Loucy (cell line): ENCODE measurements around the gene CYP46A1.

Source experiments
- H2AFZ ChIP-seq: fragments of 200-600 bp; sonication (generic); 2 replicates; pipeline ENCODE4 v1.6.0; 2016; ENCODE audit warnings: antibody characterized with exemption, mild to moderate bottlenecking, low read length, moderate library complexity
- H3F3A ChIP-seq: fragments of 200-600 bp; 2 replicates; pipeline ENCODE4 v1.6.0; 2016; ENCODE audit warnings: antibody characterized with exemption, low read depth, mild to moderate bottlenecking
- H3K27me3 ChIP-seq: fragments of 200-600 bp; sonication (generic); 2 replicates; pipeline ENCODE4 v1.6.1; 2014; ENCODE audit warnings: low read length, mild to moderate bottlenecking; ENCODE audit not compliant: insufficient read depth, poor library complexity, severe bottlenecking
- H3K36me3 ChIP-seq: fragments of 200-600 bp; sonication (generic); 2 replicates; pipeline ENCODE4 v1.6.1; 2016; ENCODE audit warnings: low read length; ENCODE audit not compliant: insufficient read depth
- H3K4me1 ChIP-seq: fragments of 200-600 bp; sonication (generic); 2 replicates; pipeline ENCODE4 v1.5.1; 2014; ENCODE audit warnings: low read length, mild to moderate bottlenecking; ENCODE audit not compliant: insufficient read depth, poor library complexity, severe bottlenecking
- H3K4me2 ChIP-seq: fragments of 200-600 bp; sonication (generic); 2 replicates; pipeline ENCODE4 v1.6.0; 2014; ENCODE audit warnings: antibody characterized with exemption, low read length, low read depth, mild to moderate bottlenecking; ENCODE audit not compliant: poor library complexity, severe bottlenecking
- H3K4me3 ChIP-seq: fragments of 200-600 bp; sonication (generic); 2 replicates; pipeline ENCODE4 v1.5.1; 2014; ENCODE audit warnings: low read length, mild to moderate bottlenecking, mixed read lengths; ENCODE audit not compliant: poor library complexity, severe bottlenecking
- H3K79me2 ChIP-seq: fragments of 200-600 bp; sonication (generic); 2 replicates; pipeline ENCODE4 v1.6.1; 2014; ENCODE audit warnings: low read length; ENCODE audit not compliant: insufficient read depth
- H3K9ac ChIP-seq: fragments of 200-600 bp; sonication (generic); 2 replicates; pipeline ENCODE4 v1.6.0; 2014; ENCODE audit warnings: mild to moderate bottlenecking, low read depth, low read length, moderate library complexity; ENCODE audit not compliant: poor library complexity, severe bottlenecking
- H3K9me2 ChIP-seq: fragments of 200-600 bp; sonication (generic); replicated peaks from 2 replicates; pipeline ENCODE4 v1.6.1; 2016; ENCODE audit warnings: low read depth, low read length, mixed read lengths
- H3K9me3 ChIP-seq: fragments of 200-600 bp; sonication (generic); 2 replicates; pipeline ENCODE4 v1.6.1; 2014; ENCODE audit warnings: mild to moderate bottlenecking, antibody characterized with exemption, low read length, low read depth; ENCODE audit not compliant: insufficient read depth
- H4K20me1 ChIP-seq: fragments of 200-600 bp; sonication (generic); 2 replicates; pipeline ENCODE4 v1.6.0; 2014; ENCODE audit warnings: antibody characterized with exemption, low read length, mild to moderate bottlenecking; ENCODE audit not compliant: insufficient read depth, poor library complexity, severe bottlenecking
- EZH2phosphoT487 ChIP-seq: fragments of 200-600 bp; IDR thresholded peaks from 2 replicates; pipeline ENCODE4 v1.6.1; 2018; ENCODE audit warnings: antibody characterized with exemption, mild to moderate bottlenecking, moderate library complexity, borderline replicate concordance
- TF ChIP-seq, protein P1 (sequence below): fragments of 200-600 bp; sonication (generic); conservative IDR thresholded peaks from 2 replicates; pipeline ENCODE4 v1.5.1; 2014; ENCODE audit warnings: mild to moderate bottlenecking, antibody characterized with exemption, low read length

Gene CYP46A1

DNA sequence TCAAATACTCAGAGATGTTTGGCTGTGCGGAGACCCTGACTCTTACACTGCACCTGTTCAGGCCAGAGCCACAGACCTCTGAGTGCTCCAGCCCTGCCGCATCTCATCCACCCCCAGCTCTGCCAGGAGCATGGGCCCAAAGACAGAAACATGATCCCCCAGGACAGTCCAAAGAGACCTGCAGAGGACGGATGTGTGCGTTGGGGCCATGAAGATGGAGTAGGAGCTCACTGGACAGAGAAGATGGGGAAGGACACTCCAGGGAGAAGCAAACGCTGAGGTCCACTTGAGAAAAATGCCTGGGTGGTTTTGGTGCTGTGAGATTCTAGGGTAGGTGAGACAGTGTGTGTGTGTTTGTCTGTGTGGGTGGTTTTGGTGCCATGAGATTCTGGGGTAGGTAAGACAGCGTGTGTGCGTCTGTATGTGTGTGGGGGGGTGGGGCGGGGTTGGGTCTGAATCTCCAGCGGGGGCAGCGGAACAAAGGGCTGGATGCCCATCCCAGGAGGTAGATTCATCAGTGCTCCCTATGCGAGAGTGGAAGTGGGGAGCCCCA lies 40.0 kb upstream of the CYP46A1 start:
- H3K79me2 ChIP-seq: no peaks in the 10 kb centered on the region
- H3K36me3 ChIP-seq: no peaks in the 10 kb centered on the region
- H3F3A ChIP-seq: no peaks in the 10 kb centered on the region
- H2AFZ ChIP-seq: no peak overlapping the region
- H3K4me1 ChIP-seq: no peaks in the 10 kb centered on the region
- no peak overlapping the region for H3K9ac ChIP-seq
- no peak overlapping the region for H3K4me2 ChIP-seq
- H3K9me2 ChIP-seq: no peaks in the 10 kb centered on the region
- H3K27me3 ChIP-seq: no peaks in the 10 kb centered on the region
- H4K20me1 ChIP-seq: no peaks in the 10 kb centered on the region
- H3K4me3 ChIP-seq: no peak overlapping the region
- TF ChIP-seq, protein P1, sequence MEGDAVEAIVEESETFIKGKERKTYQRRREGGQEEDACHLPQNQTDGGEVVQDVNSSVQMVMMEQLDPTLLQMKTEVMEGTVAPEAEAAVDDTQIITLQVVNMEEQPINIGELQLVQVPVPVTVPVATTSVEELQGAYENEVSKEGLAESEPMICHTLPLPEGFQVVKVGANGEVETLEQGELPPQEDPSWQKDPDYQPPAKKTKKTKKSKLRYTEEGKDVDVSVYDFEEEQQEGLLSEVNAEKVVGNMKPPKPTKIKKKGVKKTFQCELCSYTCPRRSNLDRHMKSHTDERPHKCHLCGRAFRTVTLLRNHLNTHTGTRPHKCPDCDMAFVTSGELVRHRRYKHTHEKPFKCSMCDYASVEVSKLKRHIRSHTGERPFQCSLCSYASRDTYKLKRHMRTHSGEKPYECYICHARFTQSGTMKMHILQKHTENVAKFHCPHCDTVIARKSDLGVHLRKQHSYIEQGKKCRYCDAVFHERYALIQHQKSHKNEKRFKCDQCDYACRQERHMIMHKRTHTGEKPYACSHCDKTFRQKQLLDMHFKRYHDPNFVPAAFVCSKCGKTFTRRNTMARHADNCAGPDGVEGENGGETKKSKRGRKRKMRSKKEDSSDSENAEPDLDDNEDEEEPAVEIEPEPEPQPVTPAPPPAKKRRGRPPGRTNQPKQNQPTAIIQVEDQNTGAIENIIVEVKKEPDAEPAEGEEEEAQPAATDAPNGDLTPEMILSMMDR: no peak
- no peak for TF ChIP-seq EZH2phosphoT487
- H3K9me3 ChIP-seq: no peaks in the 10 kb centered on the region

DNA sequence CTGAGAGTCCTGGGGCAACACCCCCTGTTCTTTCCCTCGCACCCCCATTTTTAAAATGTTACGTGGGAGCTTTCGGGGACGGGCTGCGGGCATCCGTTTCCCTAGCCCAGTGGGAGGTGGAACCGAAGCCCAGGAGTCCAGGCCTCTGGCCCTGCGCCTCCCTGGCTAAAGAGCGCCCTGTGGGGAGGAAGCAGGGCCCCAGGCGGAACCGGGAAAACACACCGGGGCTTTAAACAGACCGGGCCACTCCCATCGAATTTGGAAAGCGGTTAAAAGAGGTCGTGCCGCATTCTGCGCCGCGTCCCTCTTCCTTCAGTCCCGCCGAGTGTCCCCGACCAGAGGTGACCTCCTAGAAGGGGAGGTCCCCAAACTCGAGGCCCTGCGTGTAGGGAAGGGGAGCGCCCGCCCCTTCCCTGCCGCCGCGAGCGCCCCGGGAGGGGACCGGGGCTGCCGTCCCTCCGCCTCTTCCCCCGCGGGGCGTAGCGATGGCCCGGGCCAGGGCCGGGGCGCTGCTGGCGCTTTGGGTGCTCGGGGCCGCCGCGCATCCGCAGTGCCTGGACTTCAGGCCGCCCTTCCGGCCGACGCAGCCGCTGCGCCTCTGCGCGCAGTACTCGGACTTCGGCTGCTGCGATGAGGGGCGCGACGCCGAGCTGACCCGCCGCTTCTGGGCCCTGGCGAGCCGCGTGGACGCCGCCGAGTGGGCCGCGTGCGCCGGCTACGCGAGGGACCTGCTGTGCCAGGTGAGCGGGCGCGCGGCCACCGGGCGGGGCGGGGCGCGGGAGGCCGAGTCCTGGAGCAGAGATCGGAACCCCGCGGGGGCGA lies 39.2 kb upstream of the CYP46A1 start, which contains the start of gene HHIPL1:
Gene HHIPL1 (plus strand): TSS at position 407 of the 822 bp plus-strand sequence. CDS start 79 bp downstream, at position 486.
- Histone ChIP-seq H4K20me1 (no peaks in the 10 kb centered on the region), H3K36me3 (no peaks in the 10 kb centered on the region), H2AFZ (no peak within 1 kb of the TSS), H3K9ac (no peak within 1 kb of the TSS), H3K9me2 (no peaks in the 10 kb centered on the region), H3K4me2 (no peak within 1 kb of the TSS), H3K27me3 (no peaks in the 10 kb centered on the region), H3K4me1 (no peaks in the 10 kb centered on the region), H3K4me3 (no peak within 1 kb of the TSS), H3F3A (no peaks in the 10 kb centered on the region), H3K79me2 (no peaks in the 10 kb centered on the region), H3K9me3 (no peaks in the 10 kb centered on the region)
- no peak for TF ChIP-seq EZH2phosphoT487
- TF ChIP-seq, protein P1: no peak

DNA sequence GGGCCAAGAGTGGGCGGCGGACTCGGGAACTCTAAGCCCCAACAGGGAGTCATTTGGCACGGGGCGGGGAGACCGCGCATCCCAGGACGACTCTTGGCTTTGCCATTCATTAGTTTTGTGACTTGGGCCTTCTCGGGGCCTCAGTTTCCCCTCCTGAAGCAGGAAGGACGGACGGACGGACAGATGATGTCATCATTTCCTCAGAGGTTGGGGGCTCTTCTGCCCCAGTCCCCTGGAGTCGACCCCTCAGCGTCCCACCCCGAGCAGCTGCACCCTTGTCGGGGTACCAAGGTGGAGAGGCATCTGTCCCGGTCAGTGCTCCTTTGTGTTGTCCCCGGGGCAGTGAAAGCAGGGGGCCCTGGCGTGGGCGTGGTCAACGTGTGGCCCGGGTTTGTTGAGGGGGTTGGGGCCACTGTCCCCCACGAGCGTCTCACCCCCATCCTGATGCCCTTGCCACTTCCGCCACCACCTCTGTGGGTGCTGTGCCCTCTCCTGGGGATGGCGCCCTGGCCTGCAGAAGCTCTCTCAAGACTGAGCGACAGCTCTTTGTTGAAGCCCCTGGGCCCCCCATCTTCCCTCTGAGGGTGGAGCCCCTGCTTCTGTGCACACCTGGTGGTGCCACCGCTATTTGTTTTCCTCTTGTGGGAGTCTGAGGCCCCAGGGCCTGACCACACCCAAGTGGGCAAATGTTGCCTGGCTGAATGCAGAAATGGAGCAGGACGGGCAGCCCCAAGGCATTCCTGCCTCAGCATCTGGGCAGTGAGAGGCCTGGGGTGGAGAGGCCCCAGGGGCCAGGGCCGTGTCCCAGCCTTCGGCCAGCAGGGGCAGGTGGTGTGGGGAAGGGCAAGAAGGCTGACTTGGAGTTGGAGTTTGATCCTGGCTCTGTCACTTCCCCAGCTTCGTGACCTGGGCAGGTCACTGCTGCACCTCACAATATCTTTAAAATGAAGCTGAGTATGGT lies 38.3 kb upstream of the CYP46A1 start:
- Histone ChIP-seq H4K20me1 (no peaks in the 10 kb centered on the region), H3K4me2 (no peak overlapping the region), H3K4me1 (no peaks in the 10 kb centered on the region), H3K9me3 (no peaks in the 10 kb centered on the region), H3K36me3 (no peaks in the 10 kb centered on the region), H2AFZ (no peak overlapping the region), H3K27me3 (no peaks in the 10 kb centered on the region), H3K9me2 (no peaks in the 10 kb centered on the region), H3F3A (no peaks in the 10 kb centered on the region), H3K79me2 (no peaks in the 10 kb centered on the region), H3K4me3 (no peak overlapping the region), H3K9ac (no peak overlapping the region)
- TF ChIP-seq, protein P1: no peak
- TF ChIP-seq EZH2phosphoT487: no peak
